HG03442 (cell line): Measurements from ENCODE around the gene TOR1AIP2.
A peak's percentile ranks its signal among the peaks of the same experiment; 100 is the strongest.
"Not testable (repeated sequence)": the region's sequence is repeated elsewhere in the genome, so short reads cannot be mapped to it uniquely, and the experiment has no call there.

Experiments
- ATAC-seq: cut with Tn5 transposase; IDR thresholded peaks from one replicate; pipeline ENCODE4 v1.9.1; 2021; ENCODE audit warnings: mild to moderate bottlenecking, moderate library complexity; ENCODE audit not compliant: unreplicated experiment

Gene TOR1AIP2

GRCh38 chr1:179876300-179876715 is 1.3 kb downstream of the TOR1AIP2 start:
- no peak for ATAC-seq

DNA sequence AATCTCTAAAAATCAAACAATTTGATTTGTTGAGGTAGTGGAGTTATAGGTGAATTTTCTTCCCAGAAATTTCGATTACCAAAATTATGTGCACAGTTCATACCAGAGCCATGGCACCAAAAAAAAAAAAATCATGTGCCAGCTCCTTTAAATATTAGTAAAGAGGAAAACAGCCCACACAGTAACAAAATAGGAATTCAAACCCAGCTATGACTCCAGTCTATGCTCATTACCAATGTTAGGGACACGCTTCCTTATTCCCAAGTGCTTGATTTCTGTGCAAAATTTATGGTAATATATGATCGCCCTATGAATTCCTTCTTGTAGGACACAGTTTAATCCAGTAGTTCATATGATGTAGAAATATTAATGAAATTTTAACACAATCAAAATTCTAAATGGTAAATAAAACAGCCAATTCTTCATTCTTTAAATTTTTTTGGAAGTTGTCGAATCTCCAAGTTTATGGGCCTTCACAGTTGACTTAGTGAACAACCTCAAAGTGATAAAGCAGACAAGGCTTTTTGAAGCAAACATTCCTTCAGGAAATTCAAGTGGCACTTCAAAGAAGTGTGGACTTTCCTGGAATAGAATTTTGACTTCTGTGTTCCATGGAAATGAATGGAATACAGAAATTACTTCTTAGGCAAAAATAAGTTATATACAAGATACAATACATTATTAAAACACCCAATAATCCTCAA is 1.9 kb downstream of the TOR1AIP2 start:
- no peak for ATAC-seq

DNA sequence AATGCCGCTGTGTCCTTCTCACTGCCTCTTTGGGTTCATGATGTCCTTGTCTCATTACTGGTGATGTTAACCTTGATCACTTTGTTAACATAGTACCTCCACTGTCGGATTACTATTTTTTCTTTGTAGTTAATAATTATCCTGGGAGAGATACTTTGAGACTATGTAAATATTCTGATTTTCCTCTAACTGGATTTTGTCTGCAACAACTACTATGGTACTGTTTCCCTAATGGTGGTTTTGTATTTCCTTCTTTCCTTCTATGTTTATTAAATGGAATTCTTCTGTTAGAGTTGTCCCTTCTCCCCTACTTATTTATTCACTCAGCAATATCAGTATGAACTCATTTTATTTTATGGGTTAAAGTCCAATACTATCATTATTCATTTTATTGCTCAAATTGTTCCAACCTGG is 4.2 kb downstream of the TOR1AIP2 start:
- no peak for ATAC-seq

- no peak for ATAC-seq
Measured at GRCh38 chr1:179872558-179872957, 5.0 kb downstream of the TOR1AIP2 start.

DNA sequence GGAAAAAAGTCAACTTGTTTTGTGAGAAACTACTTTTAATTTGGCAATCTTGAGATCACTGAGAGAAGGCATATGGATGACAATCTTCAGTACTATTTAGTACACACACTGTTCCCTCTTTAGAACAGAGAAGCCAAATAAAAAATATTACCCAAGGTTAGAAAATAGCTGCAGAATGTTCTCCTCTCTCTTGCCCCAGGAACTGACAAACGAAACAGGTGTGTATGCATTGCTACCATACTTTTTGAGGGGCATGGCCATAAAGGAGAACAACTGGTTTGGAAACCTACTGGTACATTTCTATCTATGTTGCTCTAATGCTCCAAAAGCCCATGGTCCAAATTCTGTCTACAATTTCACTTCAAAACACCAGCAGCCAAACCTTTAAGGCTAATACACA is 5.7 kb downstream of the TOR1AIP2 start:
- no peak for ATAC-seq

GRCh38 chr1:179870870-179871269 is 6.7 kb downstream of the TOR1AIP2 start:
- no peak for ATAC-seq

- ATAC-seq = peak; percentile 67
Measured at GRCh38 chr1:179867493-179868330, 9.9 kb downstream of the TOR1AIP2 start.

DNA sequence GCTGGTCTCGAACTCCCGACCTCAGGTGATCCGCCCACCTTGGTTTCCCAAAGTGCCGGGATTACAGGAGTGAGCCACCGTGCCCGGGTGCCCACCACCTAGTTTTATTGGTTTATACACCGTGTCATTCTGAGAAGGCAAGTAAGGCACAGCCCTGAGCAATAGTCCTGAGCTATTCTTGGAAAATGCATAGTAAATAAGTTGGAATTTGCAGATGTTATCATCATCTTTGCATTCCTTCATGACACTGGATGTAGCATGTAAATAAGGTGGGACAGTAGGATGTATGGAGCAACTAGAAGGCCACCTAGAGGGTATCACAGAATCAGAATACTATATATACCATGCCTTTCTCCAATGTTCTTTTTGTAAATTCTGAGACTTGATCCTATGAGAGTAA is 11.0 kb downstream of the TOR1AIP2 start:
- ATAC-seq = no peak

- ATAC-seq = no peak
Measured at GRCh38 chr1:179865377-179865776, 12.2 kb downstream of the TOR1AIP2 start.

DNA sequence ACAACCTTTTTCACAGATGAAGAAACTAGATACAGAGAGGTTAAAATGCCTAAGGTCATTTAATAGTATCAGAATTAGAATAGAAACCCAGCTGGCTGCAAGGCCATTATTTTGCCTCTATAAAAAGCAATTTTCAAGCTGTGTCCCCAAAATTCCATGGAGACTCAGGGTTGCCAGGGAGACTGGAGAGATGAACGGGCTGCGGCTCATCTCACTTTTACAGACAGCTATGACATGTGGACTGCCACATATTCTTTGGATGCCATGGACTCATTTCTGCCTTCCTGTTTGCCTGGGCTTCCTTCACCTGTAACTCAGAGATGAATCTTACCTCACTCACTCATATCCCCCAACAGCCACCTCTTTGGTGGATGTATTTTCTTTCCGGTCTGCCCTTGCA is 17.0 kb downstream of the TOR1AIP2 start:
- ATAC-seq = no peak

DNA sequence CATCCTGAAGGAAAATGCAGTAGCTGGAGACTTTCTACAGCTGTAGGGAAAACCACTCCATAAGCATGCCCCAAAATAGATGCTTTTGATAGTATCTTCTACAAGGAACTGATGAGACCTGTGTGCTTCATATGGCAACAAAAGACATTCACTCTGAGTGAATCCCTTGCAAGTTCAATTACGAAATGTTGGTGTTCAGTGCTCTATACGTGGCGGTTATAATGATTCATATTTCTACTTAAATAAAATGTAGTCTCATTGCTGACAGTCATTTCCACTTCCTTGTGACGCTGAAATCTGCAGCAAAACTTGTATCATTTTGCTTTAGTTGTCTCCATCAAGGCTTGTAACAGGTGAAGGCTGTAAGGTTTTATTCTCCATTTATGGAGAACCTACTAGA is 20.6 kb downstream of the TOR1AIP2 start:
- no peak for ATAC-seq

DNA sequence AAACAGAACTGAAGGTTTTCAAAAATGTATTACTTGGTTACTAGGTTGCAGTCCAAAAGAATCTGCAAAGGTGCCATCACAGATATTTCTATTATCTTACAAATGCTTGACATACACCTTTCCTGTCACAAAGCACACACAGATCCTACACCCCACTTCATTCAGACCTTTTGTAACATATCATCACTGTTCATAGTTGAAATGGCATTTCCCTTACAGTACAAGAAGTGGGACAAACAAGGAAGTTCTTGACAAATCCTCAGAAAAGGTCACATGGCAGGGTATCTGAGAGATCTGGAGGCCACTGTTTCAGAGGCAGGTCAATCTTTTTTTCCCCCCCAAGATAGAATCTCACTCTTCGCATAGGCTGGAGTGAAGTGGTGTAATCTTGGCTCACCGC is 21.3 kb downstream of the TOR1AIP2 start:
- no peak for ATAC-seq

- not testable (repeated sequence) for ATAC-seq
Measured at GRCh38 chr1:179855831-179856230, 21.8 kb downstream of the TOR1AIP2 start.

- no peak for ATAC-seq
Measured at GRCh38 chr1:179853102-179853501, 24.5 kb downstream of the TOR1AIP2 start.

DNA sequence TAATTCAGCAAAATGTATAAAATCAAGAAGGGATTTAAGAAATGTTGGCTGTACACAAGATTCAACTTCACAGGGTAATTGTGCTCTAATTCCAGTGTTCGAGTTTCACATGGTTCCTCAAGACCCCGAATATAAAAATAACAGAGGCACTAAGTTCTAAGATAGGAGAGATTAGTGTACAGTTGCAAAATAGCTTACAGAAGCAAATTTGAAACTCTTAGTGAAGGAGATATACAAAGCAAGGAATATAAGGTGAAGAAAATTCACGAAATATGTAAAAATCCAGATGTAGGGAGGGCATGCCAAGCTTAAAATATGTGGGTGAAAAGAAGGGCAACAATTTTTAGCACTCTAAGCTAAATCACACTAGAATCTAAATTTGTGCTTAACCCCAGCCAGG is 29.4 kb downstream of the TOR1AIP2 start:
- no peak for ATAC-seq

DNA sequence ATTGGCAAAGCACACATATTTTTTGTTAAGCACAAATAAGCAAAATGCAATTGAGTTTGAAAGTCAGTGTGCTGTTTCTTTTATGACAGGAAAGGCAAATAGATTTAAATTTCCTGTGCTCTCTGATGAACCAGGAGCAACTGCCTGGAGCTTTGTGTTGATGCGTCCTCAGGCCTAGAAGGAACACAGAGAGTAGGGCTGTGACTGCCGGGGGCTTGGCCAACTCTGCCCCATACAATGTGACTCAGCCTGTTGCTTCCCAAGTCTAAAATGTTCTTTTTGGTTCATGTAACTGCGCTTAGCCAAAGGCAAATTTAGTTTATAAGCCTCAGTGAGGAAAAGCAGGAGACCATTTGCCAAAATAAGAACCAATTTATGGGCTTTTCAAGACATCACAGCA is 37.5 kb downstream of the TOR1AIP2 start:
- no peak for ATAC-seq

DNA sequence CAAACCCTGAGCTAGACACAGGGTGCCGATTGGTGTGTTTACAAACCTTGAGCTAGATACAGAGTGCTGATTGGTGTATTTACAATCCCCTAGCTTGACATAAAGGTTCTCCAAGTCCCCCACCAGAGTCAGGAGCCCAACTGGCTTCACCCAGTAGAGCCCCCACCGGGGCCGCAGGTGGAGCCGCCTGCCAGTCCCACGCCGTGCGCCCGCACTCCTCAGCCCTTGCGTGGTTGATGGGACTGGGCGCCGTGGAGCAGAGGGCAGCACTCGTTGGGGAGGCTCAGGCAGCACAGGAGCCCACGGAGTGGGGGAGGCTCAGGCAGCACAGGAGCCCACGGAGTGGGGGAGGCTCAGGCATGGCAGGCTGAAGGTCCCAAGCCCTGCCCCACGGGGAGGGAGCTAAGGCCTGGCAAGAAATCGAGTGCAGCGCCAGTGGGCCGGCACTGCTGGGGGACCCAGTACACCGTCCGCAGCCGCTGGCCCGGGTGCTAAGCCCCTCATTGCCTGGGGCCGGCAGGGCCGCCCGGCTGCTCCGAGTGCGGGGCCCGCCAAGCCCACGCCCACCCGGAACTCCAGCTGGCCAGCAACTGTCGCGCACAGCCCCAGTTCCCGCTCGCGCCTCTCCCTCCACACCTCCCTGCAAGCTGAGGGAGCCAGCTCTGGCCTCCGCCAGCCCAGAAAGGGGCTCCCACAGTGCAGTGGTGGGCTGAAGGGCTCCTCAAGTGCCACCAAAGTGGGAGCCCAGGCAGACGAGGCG is 40.7 kb downstream of the TOR1AIP2 start:
- ATAC-seq = not testable (repeated sequence)

DNA sequence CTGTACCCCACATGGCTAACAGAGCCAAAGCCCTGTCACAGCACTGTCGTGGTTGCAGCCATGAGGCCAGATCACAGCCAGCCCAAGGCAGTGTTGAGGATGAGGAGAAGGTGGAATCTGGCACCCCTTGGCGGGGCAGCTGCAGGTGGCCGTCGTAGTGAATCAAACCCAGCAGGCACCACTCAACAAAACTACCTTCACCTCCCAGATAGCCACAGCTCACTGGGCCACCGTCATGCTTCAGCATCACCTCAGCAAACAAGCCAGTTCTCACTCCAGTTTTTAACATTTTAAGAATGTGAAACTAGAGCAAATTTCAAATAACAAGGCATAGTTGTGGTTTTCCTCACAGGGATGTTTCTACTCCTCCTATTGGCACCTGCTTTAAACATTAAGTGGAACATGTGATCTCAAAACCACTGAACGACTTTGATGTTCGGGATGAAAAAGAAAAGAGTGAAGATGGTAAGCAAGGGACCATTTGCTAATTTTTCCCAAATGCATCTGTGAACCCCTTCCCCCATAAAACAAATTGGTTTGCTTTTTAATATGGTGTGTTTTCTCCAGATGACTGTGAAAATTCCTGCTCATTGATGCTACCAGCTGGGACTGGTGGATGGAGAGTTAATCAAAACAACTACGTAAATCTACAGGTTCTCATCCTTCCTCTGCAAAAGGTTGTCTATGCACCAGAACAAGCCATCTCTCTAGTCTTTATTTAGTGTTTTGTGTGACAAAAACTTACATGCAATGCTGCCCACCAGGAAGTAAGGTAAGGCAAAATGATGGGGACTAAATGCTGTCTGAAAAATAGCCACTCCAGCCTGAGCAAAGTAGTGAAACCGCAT is 45.5 kb downstream of the TOR1AIP2 start:
- no peak for ATAC-seq

- ATAC-seq = no peak
Measured at GRCh38 chr1:179831225-179831624, 46.4 kb downstream of the TOR1AIP2 start.

- ATAC-seq = no peak
Measured at GRCh38 chr1:179828554-179829110, 49.0 kb downstream of the TOR1AIP2 start.
